GM21515 (cell line): ENCODE data around the gene LAYN.

Source experiments
- ATAC-seq: cut with Tn5 transposase; IDR thresholded peaks from one replicate; pipeline ENCODE4 v1.9.1; 2021; ENCODE audit not compliant: unreplicated experiment

LAYN gene

GRCh38 chr11:111589886-111590499 lies 49.5 kb downstream of the LAYN start:
- no peak for ATAC-seq

- no peak for ATAC-seq
Measured at GRCh38 chr11:111591187-111591960, 50.9 kb downstream of the LAYN start.

GRCh38 chr11:111592491-111592890 lies 52.0 kb downstream of the LAYN start:
- no peak for ATAC-seq

GRCh38 chr11:111596319-111596718 lies 55.8 kb downstream of the LAYN start:
- ATAC-seq = no peak

- no peak for ATAC-seq
Measured at GRCh38 chr11:111598148-111598547, 57.6 kb downstream of the LAYN start.

GRCh38 chr11:111598559-111598958 lies 58.0 kb downstream of the LAYN start:
- no peak for ATAC-seq

- no peak for ATAC-seq
Measured at GRCh38 chr11:111601636-111601978, 61.1 kb downstream of the LAYN start.

- peak; percentile 82 for ATAC-seq
Measured at GRCh38 chr11:111601979-111602864, 61.7 kb downstream of the LAYN start, which contains the start of gene SIK2. TSS of gene SIK2 (plus strand) at chr11:111602449. CDS start at chr11:111602564, 115 bp downstream.

- peak; percentile 1 for ATAC-seq
Measured at GRCh38 chr11:111602865-111603610, 62.5 kb downstream of the LAYN start.

GRCh38 chr11:111603611-111604130 lies 63.2 kb downstream of the LAYN start:
- no peak for ATAC-seq

GRCh38 chr11:111604392-111605009 lies 64.0 kb downstream of the LAYN start:
- no peak for ATAC-seq

- ATAC-seq = no peak
Measured at GRCh38 chr11:111605681-111606080, 65.2 kb downstream of the LAYN start.

GRCh38 chr11:111606986-111607385 lies 66.5 kb downstream of the LAYN start:
- no peak for ATAC-seq

- ATAC-seq = no peak
Measured at GRCh38 chr11:111607751-111608150, 67.2 kb downstream of the LAYN start.
